NCI-H460 (cell line): ENCODE data around the gene TFRC. TPM values are rescaled to one million over a fixed set of nuclear protein-coding genes. Genes with fewer than 3 reads are reported as not detected.
"Not testable (repeated sequence)": the region's sequence is repeated elsewhere in the genome, so short reads cannot be mapped to it uniquely, and the experiment has no call there.

Experiments used
- DNase-seq: peaks from one replicate; pipeline ENCODE4 v3.0.0-alpha.2; 2016; ENCODE audit warnings: low read depth; ENCODE audit errors: extremely low read depth
- total RNA-seq: library from RNA; depleted of rRNA; stranded (reverse); fragments of >200 nt; shearing (Covaris generic); gene quantifications from 2 replicates; pipeline ENCODE4 v1.2.3, GENCODE V29; 2014

Gene TFRC
- total RNA-seq, 1 experiment from 2014 or later: 193 TPM

DNA sequence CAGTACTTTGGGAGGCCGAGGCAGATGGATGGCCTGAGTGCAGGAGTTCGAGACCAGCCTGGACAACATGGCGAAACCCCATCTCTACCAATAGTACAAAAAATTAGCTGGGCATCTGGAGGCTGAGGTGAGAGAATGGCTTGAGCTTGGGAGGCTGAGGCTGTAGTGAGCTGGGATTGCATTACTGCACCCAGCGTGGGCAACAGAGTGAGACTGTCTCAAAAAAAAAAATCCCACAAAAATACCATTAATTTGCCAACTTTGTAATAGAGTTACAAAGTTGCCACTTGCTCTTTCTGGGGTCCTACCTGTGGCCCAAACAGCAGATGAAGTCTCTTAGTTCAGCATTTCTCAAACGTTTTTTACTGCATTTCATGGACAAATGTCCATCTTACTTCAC is 6.0 kb upstream of the TFRC start:
- no peak for DNase-seq

DNA sequence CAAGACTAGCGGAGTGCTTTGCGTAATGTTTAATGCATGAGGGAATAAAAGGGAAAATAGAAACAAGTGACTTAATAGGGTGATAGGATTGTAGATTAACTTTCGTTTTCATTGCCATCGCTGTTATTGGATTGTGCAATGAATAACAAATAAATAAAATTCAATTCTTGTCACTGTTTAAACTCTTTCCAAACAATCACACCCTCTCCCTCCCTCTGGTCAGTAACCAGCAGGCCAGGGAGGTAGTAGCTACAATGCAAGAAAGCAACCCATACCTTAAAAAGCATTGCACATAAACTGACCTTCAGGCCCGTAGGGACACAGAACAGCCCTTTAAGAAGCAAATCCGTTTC is 705 bp upstream of the TFRC start:
- no peak for DNase-seq

GRCh38 chr3:196081002-196081833 is 672 bp downstream of the TFRC start:
- DNase-seq: no peak

DNA sequence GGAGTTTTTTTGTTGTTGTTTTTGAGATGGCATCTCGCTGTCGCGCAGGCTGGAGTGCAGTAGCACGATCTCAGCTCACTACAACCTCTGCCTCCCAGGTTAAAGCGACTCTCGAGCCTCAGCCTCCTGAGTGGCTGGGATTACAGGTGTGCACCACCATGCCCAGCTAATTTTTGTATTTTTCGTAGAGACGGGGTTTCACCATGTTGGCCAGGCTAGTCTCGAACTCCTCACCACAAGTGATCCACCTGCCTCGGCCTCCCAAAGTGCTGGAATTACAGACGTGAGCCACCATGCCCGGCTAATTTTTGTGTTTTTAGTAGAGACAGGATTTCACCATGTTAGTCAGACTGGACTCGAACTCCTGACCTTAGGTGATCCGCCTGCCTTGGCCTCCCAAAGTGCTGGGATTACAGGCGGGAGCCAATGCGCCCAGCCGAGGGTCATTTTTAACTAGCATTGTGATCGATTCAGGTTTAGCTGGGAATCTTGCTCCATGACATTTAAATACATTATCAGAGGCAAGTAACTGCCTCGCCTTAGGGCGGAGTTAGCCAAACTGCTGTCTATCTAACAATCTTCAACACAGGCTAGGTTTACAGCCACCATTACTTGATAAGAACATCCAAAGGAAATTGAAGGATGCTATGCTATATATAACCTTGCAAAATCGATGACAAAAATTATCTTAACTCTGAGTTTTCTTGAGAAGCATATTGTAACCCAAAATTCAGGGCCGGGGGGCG is 1.6 kb downstream of the TFRC start:
- not testable (repeated sequence) for DNase-seq

GRCh38 chr3:196079682-196080081 is 2.2 kb downstream of the TFRC start:
- DNase-seq: no peak

GRCh38 chr3:196075013-196075412 is 6.9 kb downstream of the TFRC start:
- no peak for DNase-seq

DNA sequence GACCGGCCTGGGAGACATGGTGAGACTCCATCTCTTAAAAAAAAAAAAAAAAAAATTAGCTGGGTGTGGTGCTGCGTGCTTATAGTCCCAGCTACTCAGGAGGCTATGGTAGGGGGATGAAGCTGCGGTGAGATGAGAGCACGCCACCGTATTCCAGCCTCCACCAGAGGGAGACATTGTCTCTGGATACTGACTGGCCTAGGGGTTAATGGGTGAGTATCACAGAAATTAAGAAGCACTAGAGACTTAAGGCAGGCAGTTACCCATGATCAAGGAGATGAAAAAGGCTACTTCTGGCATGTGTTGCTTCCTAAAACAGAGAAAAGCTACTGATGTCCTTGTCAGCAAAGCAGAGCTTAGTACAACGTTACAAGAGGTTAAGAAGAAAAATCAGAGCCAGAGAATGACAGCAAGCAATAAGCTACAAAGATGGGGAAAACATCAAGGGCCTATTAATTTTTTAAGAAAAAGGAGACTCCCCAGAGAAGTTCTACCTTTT is 8.6 kb downstream of the TFRC start:
- DNase-seq: peak; percentile 50

GRCh38 chr3:196072313-196072712 is 9.6 kb downstream of the TFRC start:
- no peak for DNase-seq

GRCh38 chr3:196068812-196069211 is 13.1 kb downstream of the TFRC start:
- not testable (repeated sequence) for DNase-seq

DNA sequence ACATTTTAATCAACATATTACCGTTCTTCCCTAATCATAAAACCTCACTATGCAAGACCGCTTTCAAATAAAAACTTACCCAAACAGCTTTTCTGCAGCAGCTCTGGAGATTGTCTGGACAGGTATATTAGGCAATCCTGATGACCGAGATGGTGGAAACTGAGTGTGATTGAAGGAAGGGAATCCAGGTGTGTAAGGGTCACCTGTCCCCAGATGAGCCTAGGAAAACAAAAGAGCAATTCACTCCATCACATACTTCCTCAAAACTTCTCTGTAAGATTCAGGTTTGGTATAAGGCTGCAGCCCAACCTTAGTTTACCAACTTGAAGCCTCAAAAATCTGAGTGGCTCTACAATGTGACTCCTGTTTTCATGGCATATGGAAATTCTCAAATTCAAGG is 14.5 kb downstream of the TFRC start:
- DNase-seq: no peak

DNA sequence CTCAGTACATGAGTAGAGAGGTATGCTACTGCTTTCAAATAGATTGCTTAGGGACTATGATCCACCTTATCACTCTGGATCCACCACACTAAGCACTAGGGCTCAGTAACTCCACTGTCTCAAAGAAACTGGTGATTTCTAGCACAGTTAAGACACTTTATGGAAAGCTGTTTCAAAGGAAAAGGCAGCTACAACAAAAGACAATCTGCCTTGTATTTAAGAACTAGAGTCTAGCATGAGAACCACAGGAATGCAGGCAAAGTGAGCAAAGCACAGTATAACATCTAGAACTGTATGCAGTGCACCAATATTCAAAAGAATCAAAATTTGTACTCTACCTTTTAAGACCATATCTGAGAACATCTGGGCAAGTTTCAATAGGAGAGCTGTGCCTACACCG is 17.9 kb downstream of the TFRC start:
- DNase-seq: no peak

- no peak for DNase-seq
Measured at GRCh38 chr3:196063456-196063855, 18.4 kb downstream of the TFRC start.

- no peak for DNase-seq
Measured at GRCh38 chr3:196063049-196063448, 18.8 kb downstream of the TFRC start.

DNA sequence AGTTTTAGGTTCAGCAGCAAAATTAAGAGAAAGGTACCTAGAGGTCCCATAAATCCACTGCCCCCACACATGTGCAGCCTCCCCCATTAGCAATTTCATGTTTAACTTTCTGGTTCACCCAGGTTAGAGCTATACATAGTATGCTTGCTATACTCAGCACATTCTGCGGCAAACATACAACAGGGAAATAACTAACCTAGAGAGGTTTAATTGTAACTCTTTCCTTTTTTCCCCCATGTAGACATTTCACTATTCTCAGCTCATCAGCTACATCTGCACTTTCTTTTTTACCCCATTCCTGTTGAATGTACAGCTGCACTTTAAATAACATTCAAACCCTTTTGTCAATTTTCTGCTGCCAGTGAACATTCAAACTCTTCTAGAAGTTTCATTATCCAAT is 21.1 kb downstream of the TFRC start:
- no peak for DNase-seq

- DNase-seq: no peak
Measured at GRCh38 chr3:196057760-196058331, 24.0 kb downstream of the TFRC start.

DNA sequence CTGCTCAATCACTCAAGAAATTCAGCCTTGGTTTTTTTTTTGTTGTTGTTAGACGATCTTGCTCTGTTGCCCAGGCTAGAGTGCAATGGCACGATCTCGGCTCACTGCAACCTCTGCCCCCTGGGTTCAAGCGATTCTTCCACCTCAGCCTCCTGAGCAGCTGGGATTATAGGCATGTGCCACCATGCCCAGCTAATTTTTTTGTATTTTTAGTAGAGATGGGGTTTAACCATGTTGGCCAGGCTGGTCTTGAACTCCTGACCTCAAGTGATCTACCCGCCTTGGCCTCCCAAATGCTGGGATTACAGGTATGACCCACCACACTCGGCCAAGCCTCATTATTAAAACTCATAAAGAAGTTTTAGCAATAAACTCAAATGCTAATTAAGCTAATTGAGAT is 25.5 kb downstream of the TFRC start:
- DNase-seq: not testable (repeated sequence)

DNA sequence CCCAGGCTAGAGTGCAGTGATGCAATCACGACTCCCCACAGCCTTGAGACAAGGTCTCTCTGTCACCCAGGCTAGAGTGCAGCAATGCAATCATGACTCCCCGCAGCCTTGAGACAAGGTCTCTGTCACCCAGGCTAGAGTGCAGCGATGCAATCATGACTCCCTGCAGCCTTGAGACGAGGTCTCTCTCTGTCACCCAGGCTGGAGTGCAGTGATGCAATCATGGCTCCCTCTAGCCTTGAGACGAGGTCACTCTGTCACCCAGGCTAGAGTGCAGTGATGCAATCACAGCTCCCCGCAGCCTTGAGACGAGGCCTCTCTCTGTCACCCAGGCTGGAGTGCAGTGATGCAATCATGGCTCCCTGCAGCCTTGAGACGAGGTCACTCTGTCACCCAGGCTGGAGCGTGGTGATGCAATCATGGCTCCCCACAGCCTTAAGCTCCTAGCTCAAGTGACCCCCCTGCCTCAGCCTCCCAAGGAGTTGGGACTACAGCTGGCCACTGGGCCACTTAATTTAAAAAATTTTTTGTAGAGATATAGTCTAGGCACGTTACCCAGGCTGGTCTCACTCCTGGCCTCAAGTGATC is 26.1 kb downstream of the TFRC start:
- peak; percentile 9 for DNase-seq

GRCh38 chr3:196055240-196055639 is 26.6 kb downstream of the TFRC start:
- DNase-seq: no peak

DNA sequence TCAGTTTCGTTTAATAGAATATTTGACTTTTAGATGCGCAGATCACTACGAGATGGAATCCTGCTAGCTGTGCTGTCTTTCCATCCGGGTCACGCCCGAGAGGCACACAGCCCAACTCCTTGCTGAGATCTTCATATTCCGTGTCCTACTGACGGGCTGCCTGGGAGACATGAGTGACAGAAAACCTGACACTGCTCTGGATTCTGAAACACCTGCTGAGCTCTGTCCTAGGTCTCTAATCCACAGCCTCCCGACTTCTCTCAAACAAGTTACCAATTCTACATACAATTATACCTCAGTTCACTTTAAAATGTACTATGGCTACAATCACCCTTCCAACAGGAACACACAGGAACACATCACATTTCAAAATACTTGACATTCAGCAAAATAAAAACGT is 27.2 kb downstream of the TFRC start:
- no peak for DNase-seq

GRCh38 chr3:196053487-196053886 is 28.4 kb downstream of the TFRC start:
- no peak for DNase-seq
